Measurements from ENCODE around the gene MVB12A.

The MVB12A gene

GRCh38 chr19:17447704-17448130, 27.9 kb downstream of the MVB12A start:
- FAIRE-seq, result no peak

DNA sequence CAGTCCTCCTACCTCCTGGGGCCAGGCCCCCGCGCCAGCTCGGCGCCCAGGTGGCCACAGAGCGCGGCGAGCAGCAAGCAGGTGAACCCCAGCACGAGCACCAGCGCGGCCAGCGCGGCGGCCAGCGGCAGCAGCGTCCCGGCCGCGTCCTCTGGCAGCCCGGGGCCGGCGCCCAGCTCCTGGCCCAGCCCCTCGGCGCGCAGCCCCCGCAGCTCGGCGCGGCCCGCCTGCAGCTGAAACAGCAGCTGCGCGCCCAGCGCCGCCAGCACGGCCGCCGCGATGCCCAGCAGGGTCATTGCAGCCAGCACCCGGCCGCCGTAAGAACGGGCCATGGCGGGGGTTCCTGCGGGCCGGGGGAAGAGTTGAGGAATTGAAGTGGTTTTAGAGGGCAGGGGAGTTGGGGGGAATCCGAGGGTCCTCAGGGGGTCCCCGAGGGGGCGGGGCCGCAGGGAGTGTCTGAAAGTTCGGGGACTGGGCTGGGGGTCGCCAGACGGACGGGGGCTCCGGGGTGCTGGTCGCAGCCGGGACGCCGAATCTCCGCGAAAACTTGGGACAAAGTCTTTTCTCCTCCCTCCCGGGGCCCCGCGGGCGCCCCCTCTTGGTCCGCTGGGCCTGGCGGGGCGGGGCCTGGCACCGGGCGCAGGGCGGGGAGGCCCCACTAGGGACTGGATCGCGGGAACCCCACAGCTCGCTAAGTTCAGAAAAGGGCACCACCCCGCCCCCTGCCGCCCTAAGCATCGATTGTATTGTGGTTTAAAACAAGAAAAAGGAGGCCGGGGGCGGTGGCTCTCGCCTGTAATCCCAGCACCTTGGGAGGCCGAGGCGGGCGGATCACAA, 28.5 kb downstream of the MVB12A start, which contains the start of gene TMEM221:
Gene TMEM221 (minus strand): TSS at position 538 of the 837 bp plus-strand sequence. CDS start 206 bp downstream, at position 332.
- no peak for FAIRE-seq

DNA sequence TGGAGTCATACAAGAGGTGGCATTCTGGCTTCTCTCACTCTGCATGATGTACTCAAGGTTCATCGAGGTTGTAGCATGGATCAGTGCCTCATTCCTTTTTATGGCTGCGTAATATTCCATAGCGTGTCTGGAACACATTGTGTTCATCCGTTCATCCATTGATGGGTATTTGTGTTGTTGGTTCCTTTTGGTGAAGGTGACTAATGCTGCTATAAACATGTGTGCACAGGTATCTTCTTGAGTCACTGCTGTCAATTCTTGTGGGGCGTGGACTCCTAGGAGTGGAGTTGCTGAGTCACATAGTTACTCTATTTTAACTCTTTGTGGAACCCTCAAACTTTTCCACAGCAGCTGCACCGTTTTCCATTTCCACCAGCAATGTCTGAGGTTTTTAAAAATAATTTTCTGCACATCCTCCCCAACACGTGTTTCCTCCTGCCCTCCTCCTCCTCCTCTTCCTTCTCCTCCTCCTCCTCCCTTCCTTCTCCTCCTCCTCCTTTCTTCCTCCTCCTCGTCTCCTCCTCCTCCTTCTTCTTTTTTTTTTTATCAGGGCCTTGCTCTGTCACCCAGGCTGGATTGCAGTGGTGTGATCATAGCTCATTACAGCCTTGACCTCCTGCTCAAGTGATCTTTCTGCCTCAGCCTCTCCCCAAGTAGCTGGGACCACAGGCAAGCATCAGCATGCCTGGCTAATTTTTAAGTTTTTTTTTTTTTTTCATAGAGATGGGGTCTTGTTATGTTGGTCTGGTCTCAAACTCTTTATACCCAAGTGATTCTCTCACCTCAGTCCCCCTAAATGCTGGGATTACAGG, 30.6 kb downstream of the MVB12A start:
- no peak for FAIRE-seq

GRCh38 chr19:17451820-17452219, 32.0 kb downstream of the MVB12A start:
- FAIRE-seq, result no peak

DNA sequence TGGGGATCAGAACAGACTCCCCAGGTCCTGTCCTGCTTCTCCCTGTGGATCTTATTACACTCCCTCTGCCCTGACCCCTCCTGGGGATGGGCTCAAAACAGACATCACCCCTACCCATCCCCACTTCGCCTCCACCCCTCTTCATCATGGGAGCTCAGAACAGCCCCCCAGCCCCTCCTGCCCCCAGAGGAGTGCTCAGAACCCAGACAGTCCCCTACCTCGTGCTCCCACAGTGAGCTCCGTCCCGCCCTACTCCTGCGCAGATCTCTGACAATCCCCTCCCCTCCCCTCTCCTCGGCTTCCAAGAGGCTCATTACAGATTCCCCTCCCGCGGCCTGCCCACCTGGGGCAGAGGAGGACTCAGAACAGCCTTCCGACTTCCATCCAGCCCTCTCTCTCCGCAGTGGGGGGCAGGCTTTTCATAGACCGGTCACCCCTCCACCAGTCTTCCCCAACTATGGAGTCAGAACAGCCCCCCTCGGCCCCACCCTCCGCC, 34.8 kb downstream of the MVB12A start:
- FAIRE-seq, result no peak

GRCh38 chr19:17455308-17456123, 35.7 kb downstream of the MVB12A start:
- FAIRE-seq, result no peak

- no peak for FAIRE-seq
These were observed 36.3 kb downstream of the MVB12A start for GRCh38 chr19:17456127-17456526.

GRCh38 chr19:17457616-17458015, 37.8 kb downstream of the MVB12A start:
- no peak for FAIRE-seq

- no peak for FAIRE-seq
These were observed 39.1 kb downstream of the MVB12A start for GRCh38 chr19:17458970-17459369.

- no peak for FAIRE-seq
These were observed 40.8 kb downstream of the MVB12A start, which contains the start of gene NXNL1 for GRCh38 chr19:17460372-17461230. Gene NXNL1, minus strand, starts transcription at chr19:17460926. Its CDS starts 57 bp downstream, at chr19:17460869.

GRCh38 chr19:17466487-17466850, 46.6 kb downstream of the MVB12A start:
- FAIRE-seq, result no peak

DNA sequence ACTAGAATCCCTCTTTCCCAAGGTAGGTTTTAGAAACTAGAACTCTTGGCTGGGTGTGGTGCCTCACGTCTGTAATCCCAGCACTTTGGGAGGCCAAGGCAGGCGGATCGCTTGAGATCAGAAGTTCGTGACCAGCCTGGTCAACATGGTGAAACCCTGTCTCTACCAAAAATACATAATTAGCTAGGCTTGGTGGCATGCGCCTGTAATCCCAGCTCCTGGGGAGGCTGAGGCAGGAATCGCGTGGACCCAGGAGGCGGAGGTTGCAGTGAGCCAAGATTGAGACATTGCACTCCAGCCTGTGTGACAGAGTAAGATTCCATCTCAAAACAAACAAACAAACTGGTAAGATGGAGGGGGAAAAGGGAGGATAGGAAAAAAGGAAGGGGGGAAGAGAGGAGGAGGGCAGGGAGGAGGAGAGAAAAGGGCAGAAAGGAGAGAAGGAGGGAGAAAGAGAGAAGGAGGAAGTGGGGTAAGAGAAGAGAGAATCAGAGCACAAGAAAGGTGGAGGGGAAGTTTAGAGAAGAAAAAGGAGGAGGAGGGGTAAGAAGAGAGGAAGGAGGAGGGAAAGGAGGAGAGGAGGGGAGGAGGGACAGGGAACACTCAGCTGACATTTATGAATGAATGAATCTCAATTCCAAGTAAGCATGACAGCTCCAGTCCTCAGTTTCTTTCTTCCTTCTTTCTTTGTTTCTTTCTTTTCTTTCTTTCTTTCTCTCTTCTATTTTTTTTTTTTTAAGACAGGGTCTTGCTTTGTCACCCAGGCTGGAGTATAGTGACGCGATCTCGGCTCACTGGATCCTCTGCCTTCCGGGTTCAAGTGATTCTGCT, 47.8 kb downstream of the MVB12A start:
- no peak for FAIRE-seq

- no peak for FAIRE-seq
These were observed 48.6 kb downstream of the MVB12A start for GRCh38 chr19:17468302-17469091.

DNA sequence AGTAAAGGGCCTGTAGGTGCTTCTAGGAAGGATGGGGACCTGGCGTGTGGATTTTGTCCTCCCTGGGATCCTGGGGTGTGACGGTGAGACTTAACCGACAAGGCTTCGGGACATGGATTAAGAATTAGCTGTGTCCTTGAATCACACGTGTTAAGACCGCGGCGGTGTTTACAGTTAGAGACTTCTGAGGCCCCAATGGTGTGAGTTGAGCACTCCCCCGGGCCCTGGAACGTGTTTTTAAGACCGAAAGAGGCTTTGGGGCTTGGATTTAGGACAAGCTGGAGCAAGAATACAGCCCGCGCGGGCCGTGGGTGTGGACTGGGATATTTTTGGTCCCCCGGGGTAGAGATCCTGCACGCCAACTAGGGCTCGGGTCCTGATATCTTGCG, 49.2 kb downstream of the MVB12A start:
- FAIRE-seq, result no peak

- no peak for FAIRE-seq
These were observed 49.7 kb downstream of the MVB12A start for GRCh38 chr19:17469481-17470067.

DNA sequence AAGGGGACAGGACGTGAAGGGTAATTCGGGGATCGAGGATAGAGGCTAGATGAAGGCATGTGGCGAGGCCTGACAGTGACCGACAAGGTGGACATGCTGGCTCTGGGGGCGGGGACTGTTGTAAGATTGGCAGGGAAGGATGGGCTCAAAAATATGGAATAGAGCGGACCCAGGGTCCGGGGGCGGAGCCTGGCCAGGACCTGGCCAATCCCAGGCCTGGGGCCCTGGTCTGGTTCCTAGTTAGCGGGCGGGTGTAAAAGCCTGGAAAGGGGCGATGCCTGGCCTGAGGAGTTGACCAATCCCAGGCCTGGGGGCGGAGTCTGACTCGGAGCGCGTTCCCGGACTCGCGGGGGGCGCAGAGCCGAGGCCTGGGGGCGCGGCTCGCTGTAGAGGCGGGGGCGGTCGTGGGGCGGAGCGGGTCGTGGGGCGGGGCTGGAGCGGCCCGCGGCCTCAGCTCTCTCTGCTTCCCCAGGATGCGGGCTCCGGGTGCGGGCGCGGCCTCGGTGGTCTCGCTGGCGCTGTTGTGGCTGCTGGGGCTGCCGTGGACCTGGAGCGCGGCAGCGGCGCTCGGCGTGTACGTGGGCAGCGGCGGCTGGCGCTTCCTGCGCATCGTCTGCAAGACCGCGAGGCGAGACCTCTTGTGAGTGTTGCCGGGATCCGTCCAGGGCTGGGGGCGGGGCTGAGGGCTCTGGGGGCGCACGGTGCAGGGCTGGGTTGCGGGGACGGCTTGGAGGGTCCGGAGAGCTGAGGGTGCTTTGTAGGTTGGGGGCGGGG, 50.4 kb downstream of the MVB12A start, which contains the start of gene SLC27A1:
Gene SLC27A1 (plus strand): TSS at position 457 of the 774 bp plus-strand sequence. CDS start 17 bp downstream, at position 474.
- no peak for FAIRE-seq

GRCh38 chr19:17471410-17472125, 51.7 kb downstream of the MVB12A start:
- no peak for FAIRE-seq

DNA sequence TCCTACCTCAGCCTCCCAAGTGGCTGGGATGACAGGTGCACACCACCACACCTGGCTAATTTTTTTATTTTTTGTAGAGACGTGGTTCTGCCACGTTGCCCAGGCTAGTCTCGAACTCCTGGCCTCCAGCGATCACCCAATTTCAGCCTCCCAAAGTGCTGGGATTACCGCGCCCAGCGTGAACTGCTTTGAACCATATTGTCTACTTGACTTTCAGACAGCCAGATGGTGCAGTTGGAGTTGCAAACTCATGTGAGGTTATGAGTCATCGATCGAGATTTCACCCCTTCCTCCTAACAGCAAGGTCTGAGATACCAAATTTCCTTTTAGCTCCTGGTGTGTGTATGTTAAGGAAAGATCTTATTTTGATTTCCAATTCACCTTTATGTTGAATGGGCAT, 53.2 kb downstream of the MVB12A start:
- FAIRE-seq, result no peak
